Spleen (tissue), 11 donors: ENCODE data around the gene KATNA1. TPM values are rescaled to one million over a fixed set of nuclear protein-coding genes. Genes with fewer than 3 reads are reported as not detected.

Source experiments
- DNase-seq: peaks from one replicate; pipeline ENCODE4 v3.0.0-alpha.2; 2020
- H3K27ac ChIP-seq, 8 donors: fragments of 200-600 bp; sonication (generic) in 7 of 8; 1 replicate in 4 of 8; 2 replicates in 4 of 8; pipeline versions ENCODE4 v1.5.0 to v1.8.0; 2016 to 2021; ENCODE audit warnings: inconsistent platforms in 4 of 8, mild to moderate bottlenecking in 4 of 8, moderate library complexity in 1 of 8
- H3K27me3 ChIP-seq, 7 donors: fragments of 200-600 bp; sonication (generic) in 6 of 7; replicated peaks in 1 of 7; 1 replicate in 4 of 7; 2 replicates in 3 of 7; pipeline versions ENCODE4 v1.5.0 to v1.8.0; 2016 to 2021; ENCODE audit warnings: inconsistent platforms in 3 of 7, mild to moderate bottlenecking in 1 of 7
- H3K36me3 ChIP-seq, 6 donors: fragments of 200-600 bp; sonication (generic) in 5 of 6; 1 replicate in 4 of 6; 2 replicates in 2 of 6; pipeline versions ENCODE4 v1.5.0 to v1.8.0; 2016 to 2021; ENCODE audit warnings: inconsistent platforms in 2 of 6
- H3K4me1 ChIP-seq, 6 donors: fragments of 200-600 bp; sonication (generic) in 5 of 6; 1 replicate in 3 of 6; 2 replicates in 3 of 6; pipeline versions ENCODE4 v1.5.0 to v1.8.0; 2016 to 2021; ENCODE audit warnings: inconsistent platforms in 3 of 6
- H3K4me3 ChIP-seq, 8 donors: fragments of 200-600 bp; sonication (generic) in 7 of 8; 1 replicate in 4 of 8; 2 replicates in 4 of 8; pipeline versions ENCODE4 v1.5.0 to v1.8.0; 2016 to 2021; ENCODE audit warnings: inconsistent platforms in 4 of 8, mild to moderate bottlenecking in 4 of 8, moderate library complexity in 2 of 8
- H3K9me3 ChIP-seq, 8 donors: fragments of 200-600 bp; sonication (generic) in 7 of 8; 1 replicate in 4 of 8; 2 replicates in 4 of 8; pipeline versions ENCODE4 v1.5.0 to v1.8.0; 2016 to 2021; ENCODE audit warnings: inconsistent platforms in 4 of 8
- POLR2A ChIP-seq, 3 donors: fragments of 450-650 bp; IDR thresholded peaks; one replicate each; pipeline ENCODE4 v1.5.1; 2017; ENCODE audit warnings: antibody characterized with exemption in 3 of 3, mild to moderate bottlenecking in 1 of 3
- POLR2AphosphoS5 ChIP-seq, 3 donors: sonication (generic); formaldehyde crosslinking; IDR thresholded peaks; one replicate each; pipeline ENCODE4 v1.5.1; 2017; ENCODE audit warnings: antibody characterized with exemption in 3 of 3
- WGBS, 5 donors: extraction: QIAGEN DNeasy Blood & Tissue Kit in 3 of 5; methylation state at CpG; one replicate each; pipeline versions ENCODE4 v1.1.5 to v1.1.7; 2013 to 2018; 5-methylcytosine and 5-hydroxymethylcytosine counted together
- intact Hi-C: fragments of 100-400 bp; cut with DNase I; formaldehyde crosslinking; loops from one replicate; pipeline ENCODE4 v1.15.0; 2023; ENCODE audit warnings: low total_unique reads
- polyA plus RNA-seq, 3 donors: library from polyadenylated mRNA; stranded (reverse); fragments of 200-250 nt; gene quantifications; one replicate each; pipeline ENCODE4 v1.2.1, GENCODE V29; 2013
- total RNA-seq, 7 donors: library from RNA; depleted of rRNA in 3 of 7; stranded (reverse); fragments of >200 nt in 3 of 7; fragmentation: NEBNext Ultra II Directional in 4 of 7; extraction: Animal tissue kit (Norgen Biotek cat#: 25700) in 4 of 7; gene quantifications; one replicate each; pipeline versions ENCODE4 v1.1.0 to v1.2.1, GENCODE V29; 2016 to 2021
- TF ChIP-seq, protein P1 (sequence below), 11 experiments: fragments of 200-600 bp in 7 of 11; fragments of 450-650 bp in 4 of 11; sonication (generic) in 4 of 11; IDR thresholded peaks in 8 of 11; conservative IDR thresholded peaks in 3 of 11; 1 replicate in 7 of 11; 2 replicates in 4 of 11; pipeline versions ENCODE4 v1.4.0 to v1.8.0; 2016 to 2021; ENCODE audit warnings: antibody characterized with exemption in 11 of 11, inconsistent platforms in 4 of 11, mild to moderate bottlenecking in 1 of 11
- donor health status: healthy with polysubstance abuse.
- donor health status: DM: no; HTN: no; CAD: no; lungs with moderate emphysema.
- donor health status: DM: no; HTN: no; CAD: no.
- donor health status: Bipolar disorder and iron deficiency.
- donor health status: healthy.
- donor health status: DM: no; HTN: no; CAD: no.
- donor health status: DM: yes; HTN: yes; CAD: no.

KATNA1 gene
- total and polyA plus RNA-seq, 10 donors, result 9.3 to 28.5 (median 15.7) TPM

DNA sequence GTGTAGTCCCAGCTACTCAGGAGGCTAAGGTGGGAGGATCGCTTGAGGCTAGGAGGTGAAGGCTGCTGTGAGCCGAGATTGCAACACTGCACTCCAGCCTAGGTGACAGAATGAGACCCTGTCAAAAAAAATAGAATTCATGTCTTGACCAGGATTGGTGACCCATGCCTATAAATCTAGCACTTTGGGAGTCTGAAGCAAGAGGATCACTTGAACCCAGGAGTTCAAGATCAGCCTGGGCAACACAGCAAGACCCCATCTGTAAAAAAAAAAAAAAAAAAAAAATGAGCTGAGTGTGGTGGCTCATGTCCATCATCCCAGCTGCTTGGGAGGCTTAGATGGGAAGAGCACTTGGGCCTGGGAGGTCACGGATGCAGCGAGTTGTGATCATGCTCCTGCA, 48.0 kb downstream of the KATNA1 start:
- WGBS, 5 donors, result 98 to 99% (median 98%) methylated on average over 4 of the region's 4 CpGs
- TF ChIP-seq POLR2A (IDR thresholded peaks at IDR 0.05), result no peak
- no peak for TF ChIP-seq POLR2AphosphoS5 (IDR thresholded peaks at IDR 0.05)
- TF ChIP-seq, protein P1, sequence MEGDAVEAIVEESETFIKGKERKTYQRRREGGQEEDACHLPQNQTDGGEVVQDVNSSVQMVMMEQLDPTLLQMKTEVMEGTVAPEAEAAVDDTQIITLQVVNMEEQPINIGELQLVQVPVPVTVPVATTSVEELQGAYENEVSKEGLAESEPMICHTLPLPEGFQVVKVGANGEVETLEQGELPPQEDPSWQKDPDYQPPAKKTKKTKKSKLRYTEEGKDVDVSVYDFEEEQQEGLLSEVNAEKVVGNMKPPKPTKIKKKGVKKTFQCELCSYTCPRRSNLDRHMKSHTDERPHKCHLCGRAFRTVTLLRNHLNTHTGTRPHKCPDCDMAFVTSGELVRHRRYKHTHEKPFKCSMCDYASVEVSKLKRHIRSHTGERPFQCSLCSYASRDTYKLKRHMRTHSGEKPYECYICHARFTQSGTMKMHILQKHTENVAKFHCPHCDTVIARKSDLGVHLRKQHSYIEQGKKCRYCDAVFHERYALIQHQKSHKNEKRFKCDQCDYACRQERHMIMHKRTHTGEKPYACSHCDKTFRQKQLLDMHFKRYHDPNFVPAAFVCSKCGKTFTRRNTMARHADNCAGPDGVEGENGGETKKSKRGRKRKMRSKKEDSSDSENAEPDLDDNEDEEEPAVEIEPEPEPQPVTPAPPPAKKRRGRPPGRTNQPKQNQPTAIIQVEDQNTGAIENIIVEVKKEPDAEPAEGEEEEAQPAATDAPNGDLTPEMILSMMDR (IDR thresholded peaks at IDR 0.05 in 8 of 11, conservative IDR thresholded peaks at IDR 0.05 in 3 of 11), result no peak
- Histone ChIP-seq H3K27me3 (no peaks in the 10 kb centered on the region), H3K36me3 (peaks cover 5 to 91% (median 45%) of the 10 kb centered on the region in 6 donors), H3K4me1 (no peaks in the 10 kb centered on the region), H3K4me3 (no peak overlapping the region), H3K27ac (no peak overlapping the region), H3K9me3 (no peaks in the 10 kb centered on the region)
- no peak for DNase-seq
- intact Hi-C loops, result no loop called here

DNA sequence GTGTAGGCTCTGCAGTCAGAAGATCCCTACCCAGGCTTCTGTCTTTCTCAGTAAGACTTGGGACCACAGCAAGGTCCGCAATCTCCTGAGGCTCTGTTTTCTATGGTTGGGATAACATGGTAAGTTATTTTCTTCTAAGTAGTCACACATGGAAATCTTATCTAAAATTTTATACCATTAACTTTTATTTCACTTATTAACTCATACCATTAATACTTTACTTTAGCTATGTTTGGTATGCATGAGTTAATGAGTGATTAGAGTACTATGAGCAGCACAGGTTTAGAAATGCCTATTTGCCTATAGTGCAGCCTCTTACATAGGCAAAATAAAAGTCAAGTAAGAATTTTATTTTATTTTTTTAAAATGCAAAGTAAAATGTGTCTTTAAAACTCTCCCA, 55.1 kb downstream of the KATNA1 start:
- H3K4me1 ChIP-seq, result no peaks in the 10 kb centered on the region
- H3K27me3 ChIP-seq, result no peaks in the 10 kb centered on the region
- peaks cover 3 to 100% (median 75%) of the 10 kb centered on the region in 6 donors for H3K36me3 ChIP-seq
- H3K27ac ChIP-seq, result no peak overlapping the region
- TF ChIP-seq, protein P1 (IDR thresholded peaks at IDR 0.05 in 8 of 11, conservative IDR thresholded peaks at IDR 0.05 in 3 of 11), result no peak
- no peak for TF ChIP-seq POLR2AphosphoS5 (IDR thresholded peaks at IDR 0.05)
- TF ChIP-seq POLR2A (IDR thresholded peaks at IDR 0.05), result no peak
- WGBS, 5 donors, result 95 to 100% (median 96%) methylated on average over 1 of the region's 1 CpG
- H3K4me3 ChIP-seq, result no peak overlapping the region
- no peak for DNase-seq
- no peaks in the 10 kb centered on the region for H3K9me3 ChIP-seq
- intact Hi-C loops, result no loop called here

DNA sequence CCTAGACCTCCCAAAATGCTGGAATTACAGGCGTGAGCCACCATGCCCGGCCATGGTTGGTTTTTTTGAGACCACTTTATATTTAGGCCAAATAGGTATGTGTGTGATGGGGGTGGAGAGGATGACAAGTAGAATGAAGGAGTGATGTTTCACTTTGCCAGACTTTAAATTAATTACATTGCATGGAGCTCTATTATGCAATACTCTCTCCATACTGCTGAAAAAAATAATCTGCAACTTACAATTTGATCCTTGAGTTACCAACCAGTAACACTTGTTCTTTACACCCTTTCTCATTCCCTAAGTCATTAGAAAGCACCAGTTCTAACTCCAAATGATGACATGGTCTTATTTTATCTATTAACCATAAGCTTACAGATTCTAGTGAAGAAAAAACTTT, 55.5 kb downstream of the KATNA1 start:
- Histone ChIP-seq H3K36me3 (peaks cover 3 to 100% (median 75%) of the 10 kb centered on the region in 6 donors), H3K27me3 (no peaks in the 10 kb centered on the region), H3K9me3 (no peaks in the 10 kb centered on the region), H3K27ac (no peak overlapping the region), H3K4me3 (no peak overlapping the region), H3K4me1 (no peaks in the 10 kb centered on the region)
- no peak for TF ChIP-seq POLR2AphosphoS5 (IDR thresholded peaks at IDR 0.05)
- no peak for TF ChIP-seq POLR2A (IDR thresholded peaks at IDR 0.05)
- TF ChIP-seq, protein P1 (IDR thresholded peaks at IDR 0.05 in 8 of 11, conservative IDR thresholded peaks at IDR 0.05 in 3 of 11), result no peak
- intact Hi-C loops, result no loop called here
- 93 to 97% (median 96%) methylated on average over 2 of the region's 2 CpGs for WGBS, 5 donors
- no peak for DNase-seq

DNA sequence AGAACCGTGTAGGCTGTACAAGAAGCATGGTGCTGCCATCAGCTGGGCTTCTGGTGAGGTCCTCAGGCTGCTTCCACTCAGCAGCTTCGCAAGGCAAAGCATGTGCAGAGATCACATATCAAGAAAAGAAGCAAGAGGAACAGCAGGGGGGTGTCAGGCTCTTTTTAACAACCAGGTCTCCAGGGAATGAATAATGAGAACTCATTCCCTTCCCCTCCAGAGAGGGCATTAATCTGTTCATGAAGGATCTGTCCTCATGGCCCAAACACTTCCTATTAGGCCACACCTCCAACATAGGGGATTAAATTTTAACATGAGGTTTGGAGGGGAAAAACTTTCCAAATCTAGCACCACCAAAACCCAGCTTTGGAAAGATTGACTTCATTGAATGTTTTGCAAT, 62.4 kb downstream of the KATNA1 start:
- intact Hi-C loops, result no loop called here
- Histone ChIP-seq H3K9me3 (no peaks in the 10 kb centered on the region), H3K4me1 (no peaks in the 10 kb centered on the region), H3K27me3 (no peaks in the 10 kb centered on the region), H3K27ac (no peak overlapping the region), H3K36me3 (peaks cover 0 to 100% (median 71%) of the 10 kb centered on the region in 6 donors), H3K4me3 (no peak overlapping the region)
- TF ChIP-seq POLR2A (IDR thresholded peaks at IDR 0.05) (no peak), POLR2AphosphoS5 (IDR thresholded peaks at IDR 0.05) (no peak)
- TF ChIP-seq, protein P1 (IDR thresholded peaks at IDR 0.05 in 8 of 11, conservative IDR thresholded peaks at IDR 0.05 in 3 of 11), result no peak
- 92 to 98% (median 96%) methylated on average over 2 of the region's 2 CpGs for WGBS, 5 donors
- DNase-seq, result no peak
